GM19468 (cell line): ENCODE measurements around the gene CAPN6.

Experiments
- ATAC-seq: cut with Tn5 transposase; IDR thresholded peaks from one replicate; pipeline ENCODE4 v1.9.1; 2021; ENCODE audit warnings: mild to moderate bottlenecking, moderate library complexity, moderate number of reproducible peaks; ENCODE audit not compliant: unreplicated experiment; ENCODE audit errors: extremely low read depth

Gene CAPN6

GRCh38 chrX:111270339-111270738 lies at the start of gene CAPN6:
Gene CAPN6 (minus strand): TSS chrX:111270483. CDS start chrX:111263936, 6,547 bp downstream.
- no peak for ATAC-seq

- no peak for ATAC-seq
Observed at GRCh38 chrX:111319451-111319850, 49.2 kb upstream of the CAPN6 start.

GRCh38 chrX:111318901-111319300 lies 48.6 kb upstream of the CAPN6 start:
- no peak for ATAC-seq

GRCh38 chrX:111309083-111309482 lies 38.8 kb upstream of the CAPN6 start:
- no peak for ATAC-seq

GRCh38 chrX:111308039-111308438 lies 37.8 kb upstream of the CAPN6 start:
- ATAC-seq, result no peak

GRCh38 chrX:111302284-111302683 lies 32.0 kb upstream of the CAPN6 start:
- ATAC-seq, result no peak

- ATAC-seq, result no peak
Observed at GRCh38 chrX:111288841-111289240, 18.6 kb upstream of the CAPN6 start.

- no peak for ATAC-seq
Observed at GRCh38 chrX:111284631-111285293, 14.5 kb upstream of the CAPN6 start.

GRCh38 chrX:111283446-111283845 lies 13.2 kb upstream of the CAPN6 start:
- no peak for ATAC-seq

- ATAC-seq, result no peak
Observed at GRCh38 chrX:111282991-111283390, 12.7 kb upstream of the CAPN6 start.

GRCh38 chrX:111282139-111282538 lies 11.9 kb upstream of the CAPN6 start:
- ATAC-seq, result no peak

GRCh38 chrX:111268506-111268905 lies 1.8 kb downstream of the CAPN6 start:
- ATAC-seq, result no peak

GRCh38 chrX:111265486-111265885 lies 4.8 kb downstream of the CAPN6 start:
- no peak for ATAC-seq

- ATAC-seq, result no peak
Observed at GRCh38 chrX:111264385-111264784, 5.9 kb downstream of the CAPN6 start.

GRCh38 chrX:111262086-111262485 lies 8.2 kb downstream of the CAPN6 start:
- ATAC-seq, result no peak

- no peak for ATAC-seq
Observed at GRCh38 chrX:111260451-111260850, 9.8 kb downstream of the CAPN6 start.

- no peak for ATAC-seq
Observed at GRCh38 chrX:111259559-111259958, 10.7 kb downstream of the CAPN6 start.

- no peak for ATAC-seq
Observed at GRCh38 chrX:111257733-111258132, 12.6 kb downstream of the CAPN6 start.

GRCh38 chrX:111254896-111255693 lies 15.2 kb downstream of the CAPN6 start:
- no peak for ATAC-seq

- no peak for ATAC-seq
Observed at GRCh38 chrX:111244235-111244750, 26.0 kb downstream of the CAPN6 start.

- ATAC-seq, result no peak
Observed at GRCh38 chrX:111216293-111216801, 53.9 kb downstream of the CAPN6 start.
